Cerebellar cortex (tissue), 1 donor: ENCODE data around the gene POU3F3.

Source experiments
- DNase-seq: peaks from one replicate; pipeline ENCODE4 v3.0.0-alpha.2; 2015; ENCODE audit warnings: low spot score

Gene POU3F3

DNA sequence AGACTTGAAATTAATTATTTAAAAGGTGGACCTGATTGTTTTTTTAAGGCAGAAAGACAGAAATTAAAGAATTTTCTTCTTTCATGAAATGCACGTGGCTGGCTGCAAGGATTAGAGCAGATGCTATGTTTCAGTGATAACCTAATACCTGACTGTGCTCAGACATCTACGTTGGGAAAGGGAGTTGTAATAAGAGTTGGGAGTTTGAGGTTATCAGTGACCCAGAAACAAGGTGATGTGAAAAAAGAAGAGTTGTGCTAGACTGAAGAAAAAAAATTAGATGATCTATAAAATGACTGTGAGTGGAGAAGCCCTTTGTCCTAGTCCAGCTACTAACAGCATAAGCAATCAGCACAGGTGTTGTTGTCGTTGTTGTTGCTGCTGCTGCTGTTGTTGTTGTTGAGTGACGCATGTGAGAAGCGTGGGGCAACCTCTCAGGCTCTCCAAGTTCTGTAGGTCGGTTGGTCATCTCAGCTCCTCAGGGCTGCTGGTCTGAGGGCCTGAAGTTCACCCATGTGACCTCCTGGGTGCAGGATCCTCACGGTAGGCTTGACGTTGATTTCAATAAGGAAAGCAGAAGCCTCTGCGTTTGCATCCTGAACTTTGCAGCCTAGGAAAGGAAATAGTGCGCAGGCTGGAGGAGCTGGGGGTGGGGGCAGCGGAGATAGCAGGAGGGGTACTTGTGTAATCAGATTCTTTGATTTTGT lies 7.6 kb downstream of the POU3F3 start:
- DNase-seq = no peak

DNA sequence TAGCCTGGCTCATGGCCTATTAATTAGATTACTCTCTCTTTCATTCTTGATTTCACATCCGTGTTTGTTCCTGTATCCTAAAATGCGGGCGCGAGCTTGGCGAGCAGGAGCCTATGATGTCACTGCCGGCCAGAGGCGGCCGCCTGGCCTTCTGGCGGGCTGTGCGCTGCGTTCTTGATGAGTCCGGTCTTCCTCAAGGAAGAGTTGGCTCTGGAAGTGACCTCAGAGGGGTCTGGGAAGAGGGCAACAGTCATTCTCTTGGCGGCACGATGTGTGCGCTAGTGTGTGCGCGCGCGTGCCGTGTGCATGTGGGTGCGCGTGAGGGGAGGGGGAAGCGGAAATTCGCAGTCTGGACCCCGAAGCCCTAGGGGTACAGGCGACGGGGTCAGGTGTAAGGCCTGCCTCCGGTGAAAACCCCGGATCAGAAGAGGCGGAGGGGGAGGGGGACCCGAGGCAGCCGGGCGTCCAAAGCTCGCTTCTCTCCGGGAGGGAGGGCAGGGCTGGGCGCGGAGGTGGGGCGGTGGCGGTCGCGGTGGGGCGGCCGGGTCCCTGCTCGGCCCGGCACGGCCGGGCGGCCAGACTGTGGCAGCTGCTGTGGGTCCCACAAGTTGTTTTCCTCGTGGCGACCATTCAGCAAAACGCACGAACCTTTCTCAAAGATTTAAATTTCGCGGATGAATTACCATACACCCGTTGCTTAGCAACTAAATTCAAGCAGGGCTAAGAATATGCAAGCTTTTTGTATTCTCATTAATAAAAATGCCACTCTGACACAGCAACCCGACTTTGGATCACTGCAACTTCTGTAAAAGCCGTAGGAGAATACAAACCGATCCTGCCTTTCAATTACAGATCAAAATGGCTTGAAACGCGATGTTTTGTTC lies 8.4 kb downstream of the POU3F3 start:
- no peak for DNase-seq

DNA sequence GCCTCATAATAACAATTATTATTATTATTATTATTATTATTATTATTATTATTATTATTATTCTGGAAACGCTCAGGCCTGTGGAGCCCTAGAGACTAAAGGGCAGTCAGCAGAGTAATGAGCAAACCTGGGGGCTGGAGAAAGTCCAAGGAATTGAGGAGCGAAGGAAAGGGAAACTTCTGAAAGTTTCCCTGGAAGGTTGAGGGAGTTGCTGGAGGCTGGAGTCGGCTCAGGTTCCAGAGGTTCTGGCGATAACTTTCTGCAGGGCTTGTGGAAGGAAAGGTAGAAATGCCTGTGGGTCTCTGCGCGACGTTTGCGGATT lies 9.2 kb downstream of the POU3F3 start:
- DNase-seq = no peak

DNA sequence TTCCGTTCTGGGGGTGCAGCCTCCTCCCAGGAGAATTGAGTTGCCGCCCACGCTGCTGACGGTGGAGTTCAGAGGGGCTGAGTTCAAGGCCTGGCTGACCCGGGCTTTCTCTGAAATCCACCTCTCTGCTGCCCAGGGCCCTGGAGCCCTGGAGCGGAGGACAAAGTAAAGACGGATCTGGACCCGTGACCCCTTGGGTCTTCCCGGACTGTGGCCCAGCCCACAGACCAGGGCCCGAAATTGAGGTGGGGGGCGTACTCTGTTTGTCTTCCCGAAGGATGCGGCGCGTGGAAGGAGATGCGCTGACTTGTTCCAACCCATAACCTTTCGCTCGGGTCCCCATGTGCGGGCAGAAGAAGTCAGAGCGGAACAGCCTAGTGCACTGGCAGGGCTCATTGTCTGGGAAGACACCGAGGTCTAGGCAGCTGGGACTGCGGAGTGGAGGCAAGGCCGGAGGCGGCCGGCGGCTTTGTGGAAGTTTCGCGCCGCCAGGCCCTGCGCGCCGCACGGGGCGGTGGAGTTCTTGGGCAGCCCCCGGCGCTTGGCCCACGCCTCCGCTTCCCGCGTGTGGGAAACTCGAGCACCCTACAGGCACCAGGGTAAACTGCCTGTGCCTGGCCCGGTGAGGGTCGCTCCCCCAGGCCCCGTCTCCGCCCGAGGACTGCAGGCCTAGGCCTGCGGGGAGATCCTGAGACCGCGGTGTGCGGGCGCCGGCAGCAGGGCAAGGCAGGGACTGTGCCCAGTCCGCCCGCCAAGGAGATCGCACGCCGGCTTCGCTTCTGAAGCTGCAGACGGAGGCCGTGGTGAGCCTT lies 9.8 kb downstream of the POU3F3 start:
- DNase-seq = no peak

DNA sequence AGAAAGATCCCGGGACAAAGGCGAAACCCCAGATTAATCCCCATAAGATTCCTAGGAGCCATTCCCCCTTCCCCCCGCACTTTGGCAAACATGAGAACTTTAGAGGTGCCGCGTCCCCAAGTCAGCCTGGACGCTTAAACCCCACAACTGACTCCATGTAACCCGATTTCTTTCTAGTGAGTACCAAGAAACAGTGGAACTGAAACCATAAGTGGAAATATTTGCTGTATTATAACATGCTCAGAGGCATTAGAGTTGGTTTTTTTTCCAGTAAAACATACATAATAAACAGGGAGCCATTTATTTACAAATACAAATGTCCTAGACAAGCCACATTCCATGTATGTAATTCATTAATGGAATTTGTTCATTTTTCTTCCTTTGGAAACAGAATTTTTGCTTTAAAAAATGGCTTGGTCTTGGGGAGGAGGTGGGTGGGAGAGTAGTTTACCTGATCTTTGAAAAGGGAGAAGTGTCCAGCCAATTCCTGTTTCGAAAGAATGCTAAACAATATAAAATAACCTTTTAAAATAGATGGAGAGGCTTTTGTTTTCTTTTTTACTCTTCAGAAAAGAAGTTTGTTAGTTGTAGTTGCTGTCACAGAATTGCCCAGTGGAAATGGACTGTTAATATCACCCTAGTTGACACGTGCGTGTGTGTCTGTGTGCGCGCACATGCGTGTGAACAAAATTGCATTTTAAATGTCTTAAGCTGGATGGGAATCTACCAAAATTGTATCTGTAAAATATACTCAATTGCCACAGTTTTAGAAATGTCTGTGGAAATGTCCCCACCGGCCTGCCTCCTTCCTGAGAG lies 10.6 kb downstream of the POU3F3 start:
- no peak for DNase-seq

DNA sequence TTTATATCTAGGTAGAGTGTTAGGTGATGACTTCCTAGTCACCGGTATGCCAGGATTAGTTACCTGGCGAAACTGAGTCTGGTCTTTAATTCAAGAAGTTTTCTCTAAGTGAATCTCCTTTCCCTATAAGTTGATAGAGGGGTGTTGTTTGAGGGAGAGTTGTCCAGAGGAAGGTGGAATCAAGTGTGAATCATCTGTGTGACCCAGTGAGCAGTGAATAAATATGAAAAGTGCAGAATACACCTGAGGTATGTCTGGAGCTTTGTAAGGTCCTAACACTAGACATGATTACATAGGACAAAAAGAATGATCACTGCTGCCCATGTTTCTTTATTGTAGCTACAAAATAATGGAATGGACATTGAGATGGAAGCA lies 11.2 kb downstream of the POU3F3 start:
- DNase-seq = no peak

DNA sequence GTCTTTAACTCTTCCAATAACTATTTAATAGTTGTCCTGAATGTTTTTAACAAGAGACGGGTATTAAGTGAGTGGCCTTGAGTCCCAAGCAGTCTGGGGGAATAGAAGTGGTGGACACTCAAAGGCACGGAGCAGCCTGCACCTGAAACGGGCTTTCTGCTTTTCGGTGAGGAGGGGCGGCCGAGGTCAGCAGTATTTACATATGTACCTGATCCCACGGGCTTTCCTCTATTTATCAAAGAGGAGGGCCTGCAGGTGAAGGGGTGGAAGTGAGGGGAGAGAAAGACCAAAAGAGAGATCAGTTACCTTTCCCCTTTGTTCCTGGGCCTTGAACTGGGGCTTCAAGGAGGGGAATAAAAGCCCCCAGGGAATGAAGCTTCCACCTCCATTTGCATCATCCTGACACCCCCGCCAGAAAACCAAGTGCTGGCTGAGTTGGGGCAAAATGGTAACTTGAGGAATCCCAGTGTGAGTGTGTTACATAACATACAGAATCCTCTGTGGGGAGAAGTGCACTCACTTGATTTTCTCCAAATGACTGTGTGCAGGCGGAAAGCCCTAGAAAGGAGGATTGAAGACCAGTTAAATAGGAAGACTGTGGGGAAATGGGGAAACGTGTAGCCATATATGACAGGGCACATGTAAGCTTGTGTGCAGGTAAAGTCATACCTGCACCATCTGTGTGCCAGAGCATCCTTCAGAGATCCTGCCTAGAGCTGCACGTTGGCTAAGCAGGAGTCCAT lies 12.4 kb downstream of the POU3F3 start:
- DNase-seq = no peak

DNA sequence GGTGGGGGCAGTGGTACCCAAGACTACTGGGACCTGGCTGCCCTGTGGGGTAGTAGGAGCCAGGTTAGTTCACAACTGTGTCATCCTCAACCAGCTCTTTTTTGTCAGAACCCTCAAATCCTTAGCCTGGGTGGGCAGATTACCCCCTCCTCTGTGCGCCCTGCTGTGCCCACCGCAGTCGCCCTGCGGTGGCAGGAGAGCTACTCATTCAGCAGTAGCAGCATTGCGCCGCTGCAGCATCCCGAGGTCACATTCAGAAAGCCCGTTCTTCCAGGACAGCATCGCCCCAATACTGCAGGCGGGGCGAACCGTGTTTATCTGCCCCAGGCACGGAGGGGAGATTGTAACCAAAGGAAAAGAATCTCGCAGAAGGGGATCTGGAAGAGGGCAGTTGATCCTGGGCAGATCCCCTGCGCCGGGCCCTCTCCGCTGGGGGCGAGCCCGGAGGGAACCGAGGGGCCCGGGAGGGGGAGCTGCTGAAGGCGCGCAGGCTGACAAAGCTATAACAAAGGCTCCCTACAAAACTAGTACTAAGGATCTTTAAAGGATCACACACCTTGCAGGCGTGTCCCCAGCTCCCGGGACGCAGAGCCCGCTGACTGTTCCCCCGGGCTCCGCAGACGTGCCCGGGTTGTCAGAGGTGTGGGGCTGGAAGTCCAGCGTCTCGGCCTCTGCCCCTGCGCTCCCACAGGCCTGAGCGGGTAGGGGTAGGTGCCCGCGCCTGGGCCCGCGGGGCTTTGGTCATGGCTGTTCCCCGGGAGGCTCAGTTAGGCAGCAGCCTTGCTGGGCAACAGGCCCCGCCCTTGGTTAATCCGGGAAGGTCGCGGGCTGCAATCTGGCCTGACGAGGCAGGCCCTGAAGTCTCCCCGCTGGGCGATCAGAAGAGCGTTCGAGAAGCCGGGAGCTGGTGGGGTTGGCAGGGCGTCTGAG lies 13.2 kb downstream of the POU3F3 start:
- DNase-seq = no peak

DNA sequence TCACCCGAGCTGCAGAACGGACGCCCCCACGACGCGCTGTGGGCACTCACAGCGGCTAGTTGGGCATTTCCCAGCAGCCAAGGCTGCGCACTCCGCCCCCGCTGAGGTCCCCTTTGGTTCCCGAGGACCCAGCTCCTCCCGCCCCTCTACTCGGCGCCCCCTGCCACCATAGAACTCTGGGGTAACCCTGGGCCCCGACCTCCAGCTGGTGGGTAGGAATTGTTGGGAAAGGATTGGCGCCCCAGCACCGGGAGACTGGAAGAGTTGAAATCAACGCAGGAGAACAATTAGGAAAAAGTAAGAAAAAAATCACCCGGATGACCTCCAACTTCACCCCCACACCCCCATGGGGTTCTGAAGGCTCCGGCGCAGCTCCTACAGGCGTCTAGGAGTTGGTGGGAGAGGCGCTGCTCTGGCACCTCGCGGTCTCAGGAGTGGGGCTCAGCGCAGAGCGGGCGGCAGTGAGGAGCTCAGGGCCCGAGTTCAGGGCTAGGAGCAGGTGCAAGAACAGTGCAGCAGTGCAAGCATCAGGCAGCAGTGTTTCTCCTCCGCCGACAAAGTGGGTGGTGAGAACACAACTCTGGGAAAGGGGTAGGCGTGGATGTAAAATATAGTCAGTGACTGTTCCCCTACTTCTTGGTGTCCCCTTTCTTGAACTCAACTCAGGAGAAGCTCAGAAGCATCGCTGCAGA lies 14.0 kb downstream of the POU3F3 start:
- no peak for DNase-seq

DNA sequence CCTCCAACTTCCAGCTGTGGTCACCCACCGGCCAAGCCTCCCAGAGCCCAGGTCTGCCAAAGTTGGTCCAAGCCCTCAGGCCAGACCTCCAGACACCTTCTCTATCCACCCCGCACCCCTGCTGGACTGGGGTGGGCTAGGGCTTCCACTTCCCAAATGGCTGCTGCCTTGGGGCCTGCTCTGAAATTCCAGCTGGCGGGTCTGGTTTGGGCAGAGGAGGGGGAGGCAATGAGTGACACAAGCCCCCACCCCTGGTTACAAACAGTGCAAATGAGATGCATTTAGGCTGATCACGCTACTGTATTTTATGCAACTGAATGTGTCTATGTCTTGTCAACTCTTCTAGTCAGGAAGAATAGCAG lies 14.6 kb downstream of the POU3F3 start:
- DNase-seq = no peak

DNA sequence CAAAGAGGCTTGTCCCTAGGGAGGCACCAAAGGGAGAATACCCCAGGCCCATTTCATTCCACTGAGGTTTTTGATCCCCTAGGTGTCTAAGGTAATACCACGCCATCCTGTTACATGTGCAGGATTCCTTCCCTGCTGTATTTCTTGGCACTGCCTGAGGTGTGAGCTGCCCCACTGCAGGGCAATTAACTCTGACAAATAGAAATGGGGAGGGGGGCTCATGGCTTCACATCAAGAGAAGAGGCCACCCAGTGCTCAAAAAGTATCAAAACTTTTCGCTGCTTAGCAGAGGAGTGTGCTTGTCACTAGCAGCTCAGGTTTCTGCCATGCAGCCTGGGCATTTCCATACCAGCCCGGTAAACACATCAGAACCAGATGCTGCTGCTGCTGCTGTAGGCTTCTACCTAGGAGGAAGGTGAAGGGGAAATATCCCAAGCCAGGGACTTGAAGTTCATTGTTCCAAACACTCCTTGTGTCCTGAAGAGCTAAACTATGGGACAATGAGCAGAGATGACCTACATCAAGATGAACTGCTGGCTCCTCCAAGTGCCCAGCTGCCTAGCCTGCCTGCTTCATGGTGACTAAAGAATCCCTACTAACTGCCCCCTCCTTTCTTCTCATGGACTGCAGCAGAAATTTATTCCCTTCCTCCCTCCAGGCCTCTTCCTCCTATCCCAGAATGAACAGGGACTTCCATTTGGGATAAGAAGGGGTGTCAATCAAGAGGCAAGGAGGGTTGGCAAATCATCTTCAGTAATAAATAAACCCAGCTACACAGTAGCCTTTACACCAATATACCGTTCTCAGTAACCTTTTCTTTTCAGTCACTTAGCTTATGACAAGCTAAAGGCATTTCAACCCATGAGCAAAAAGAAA lies 16.4 kb downstream of the POU3F3 start:
- DNase-seq = no peak

DNA sequence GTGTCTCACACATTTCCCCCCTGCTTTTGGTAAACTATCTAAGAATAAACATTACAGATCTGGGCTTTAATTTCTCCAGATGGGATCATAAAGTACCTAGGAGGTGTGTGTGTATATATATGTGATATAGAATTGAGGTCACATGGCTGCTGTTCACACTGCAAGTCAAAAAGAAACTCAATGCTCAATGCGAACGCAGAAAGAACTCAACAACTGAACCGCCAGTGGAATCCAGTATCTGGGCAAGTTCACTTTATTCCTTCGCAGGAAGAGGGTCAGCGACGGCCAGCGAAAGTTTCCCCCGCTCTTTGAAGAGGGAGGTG lies 17.7 kb downstream of the POU3F3 start:
- DNase-seq = no peak

DNA sequence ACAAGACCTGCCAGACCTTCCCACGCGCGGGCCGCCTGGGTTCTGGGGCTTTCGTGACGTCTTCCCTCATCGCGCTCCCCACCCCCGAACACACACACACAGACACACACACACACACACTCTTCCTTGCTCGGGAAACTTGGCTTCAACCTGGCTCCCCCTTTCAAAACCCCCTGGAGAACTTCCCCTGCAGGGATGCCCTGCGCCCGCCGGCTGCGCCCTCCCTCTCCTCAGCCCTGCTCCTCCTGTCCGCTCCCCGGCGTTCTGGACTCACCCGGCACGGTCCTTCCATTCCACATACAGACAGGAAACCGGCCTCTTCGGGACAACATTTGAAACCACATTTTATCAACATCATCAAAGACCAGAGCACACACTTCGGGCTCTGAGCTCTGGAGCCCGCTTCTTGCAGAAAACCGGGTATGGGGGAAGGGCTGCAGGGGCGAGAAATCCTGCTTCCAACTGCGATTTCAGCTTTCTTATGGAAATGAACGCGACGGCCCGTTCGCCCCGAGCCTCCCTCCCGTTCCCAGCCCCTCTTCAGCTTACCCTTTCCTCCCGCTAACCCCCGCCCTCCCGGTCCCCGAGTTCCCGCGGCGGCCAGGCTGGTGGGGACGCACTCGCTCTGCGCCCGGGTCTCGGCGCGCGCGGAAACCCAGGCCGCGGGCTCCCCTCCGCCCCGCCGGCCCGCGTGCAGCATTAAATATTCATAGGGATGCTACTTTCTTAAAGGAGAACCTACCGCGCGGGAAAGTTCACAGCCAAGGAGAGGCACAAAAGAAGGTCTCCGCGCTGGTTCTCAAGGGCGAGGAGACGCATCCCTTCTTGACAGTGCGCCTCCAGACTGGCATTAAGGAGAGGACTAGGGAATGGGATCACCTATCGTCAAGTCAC lies 18.3 kb downstream of the POU3F3 start:
- DNase-seq = no peak

DNA sequence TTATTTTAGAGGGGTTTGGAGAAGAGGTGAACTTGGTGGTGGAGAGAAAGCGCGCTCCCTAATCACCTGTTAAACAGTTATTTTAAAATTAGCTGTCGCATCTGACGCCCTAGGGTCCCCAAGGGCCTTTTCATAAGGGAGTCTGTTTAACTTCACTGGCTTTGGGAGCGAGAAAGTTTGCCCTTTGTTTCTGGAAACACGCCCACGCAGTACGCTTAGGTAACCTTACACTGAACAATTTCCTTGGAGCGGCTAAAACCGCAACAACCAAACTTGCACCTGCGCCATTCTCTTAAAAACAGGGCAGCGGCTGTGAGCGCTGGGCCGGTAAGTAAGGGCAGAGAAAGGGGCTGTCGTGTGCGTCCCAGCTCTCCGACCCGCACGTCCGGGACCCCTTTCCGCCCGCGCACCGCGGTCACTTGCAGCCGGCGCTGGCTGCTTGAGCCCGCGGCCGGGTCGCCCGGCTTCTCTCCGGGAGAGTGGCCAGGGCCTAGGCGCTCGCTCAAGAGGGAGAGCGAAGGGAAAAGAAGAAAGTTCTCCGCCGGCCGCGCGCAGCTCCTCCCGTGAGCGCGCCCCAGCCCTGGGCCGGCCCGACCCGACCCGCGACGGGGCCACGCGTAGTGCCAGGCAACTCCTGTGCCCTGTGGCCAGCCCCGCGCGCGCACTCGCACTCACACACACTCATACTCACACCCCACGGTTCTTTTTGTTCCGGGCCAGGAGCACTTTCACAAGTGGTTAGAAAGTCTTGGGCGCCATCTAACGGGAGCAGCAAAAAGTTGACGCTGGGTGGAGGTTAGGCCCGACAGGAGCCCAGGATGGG lies 19.2 kb downstream of the POU3F3 start:
- peak; percentile 66 for DNase-seq

DNA sequence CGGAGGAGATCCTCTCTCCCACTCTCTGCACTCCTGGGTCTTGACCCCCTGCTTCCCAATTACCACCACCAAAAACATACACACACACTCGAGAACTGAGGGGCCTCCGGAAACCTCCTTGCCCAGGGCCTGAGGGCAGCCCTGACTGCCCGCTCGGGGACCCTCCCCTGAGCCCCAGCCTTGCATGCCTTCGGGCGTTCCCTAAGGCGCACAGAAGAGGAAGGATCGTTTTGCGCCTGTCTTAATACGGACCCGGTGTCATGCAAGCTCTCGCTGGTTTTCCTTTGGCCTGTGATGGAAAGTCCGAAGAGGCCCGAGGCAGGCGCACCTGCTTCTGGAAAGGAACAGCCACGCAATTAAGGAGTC lies 19.8 kb downstream of the POU3F3 start:
- no peak for DNase-seq

DNA sequence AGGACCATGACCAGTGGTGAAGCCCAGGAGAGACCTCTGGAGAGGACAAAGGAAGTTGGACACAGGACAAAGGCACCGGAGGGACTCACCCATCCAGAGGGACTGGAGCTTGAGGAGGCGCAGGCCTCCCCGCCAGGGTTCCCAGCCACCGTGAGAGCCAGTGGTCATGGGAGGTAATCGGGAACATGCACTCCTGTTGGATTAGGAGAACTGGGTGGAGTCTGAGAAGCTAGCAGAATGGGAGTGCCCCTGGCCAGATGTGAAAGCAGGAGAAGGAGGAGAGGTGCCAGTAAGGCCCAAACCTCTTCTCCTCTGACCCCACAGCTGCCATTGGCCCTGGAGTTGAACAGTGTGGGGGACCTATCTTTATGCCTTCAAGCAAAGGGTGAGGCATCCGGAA lies 20.3 kb downstream of the POU3F3 start:
- no peak for DNase-seq

DNA sequence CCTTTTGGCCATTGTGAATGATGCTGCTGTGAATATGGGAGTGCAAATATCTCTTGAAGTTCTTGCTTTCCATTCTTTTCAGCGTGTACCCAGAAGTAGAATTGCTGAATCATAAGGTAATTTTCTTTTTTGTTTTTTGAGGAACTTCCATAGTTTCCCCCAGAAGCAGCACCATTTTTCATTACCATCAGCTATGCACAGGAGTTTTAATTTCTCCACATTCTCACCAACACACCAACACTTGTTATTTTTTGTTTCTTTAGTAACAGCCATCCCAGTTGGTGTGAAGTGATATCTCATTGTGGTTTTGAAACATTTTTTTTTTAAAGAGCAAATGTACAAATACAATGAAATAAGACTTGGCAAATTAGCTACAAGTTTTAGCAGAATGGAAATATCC lies 21.3 kb downstream of the POU3F3 start:
- DNase-seq = no peak
